HUES6 (cell line): ENCODE results near the gene ABLIM3.

Experiments used
- H3K27ac ChIP-seq: 2 replicates; pipeline ENCODE4 v1.7.0; 2013; ENCODE audit warnings: low read depth, mild to moderate bottlenecking, low read length, inconsistent platforms
- H3K27me3 ChIP-seq: 2 replicates; pipeline ENCODE4 v1.6.1; 2013; ENCODE audit warnings: low read length; ENCODE audit not compliant: control insufficient read depth, insufficient read depth
- H3K36me3 ChIP-seq: 2 replicates; pipeline ENCODE4 v1.6.1; 2013; ENCODE audit warnings: low read length; ENCODE audit not compliant: control insufficient read depth, insufficient read depth
- H3K4me1 ChIP-seq: 2 replicates; pipeline ENCODE4 v1.6.1; 2013; ENCODE audit warnings: low read length; ENCODE audit not compliant: control insufficient read depth, insufficient read depth
- H3K4me3 ChIP-seq: 2 replicates; pipeline ENCODE4 v1.5.1; 2013; ENCODE audit warnings: low read depth, low read length
- H3K9ac ChIP-seq: one replicate; pipeline ENCODE4 v1.6.1; 2013; ENCODE audit warnings: mild to moderate bottlenecking, low read length
- H3K9me3 ChIP-seq: 2 replicates; pipeline ENCODE4 v1.6.1; 2013; ENCODE audit warnings: low read depth, low read length; ENCODE audit not compliant: control insufficient read depth, insufficient read depth

ABLIM3 gene

DNA sequence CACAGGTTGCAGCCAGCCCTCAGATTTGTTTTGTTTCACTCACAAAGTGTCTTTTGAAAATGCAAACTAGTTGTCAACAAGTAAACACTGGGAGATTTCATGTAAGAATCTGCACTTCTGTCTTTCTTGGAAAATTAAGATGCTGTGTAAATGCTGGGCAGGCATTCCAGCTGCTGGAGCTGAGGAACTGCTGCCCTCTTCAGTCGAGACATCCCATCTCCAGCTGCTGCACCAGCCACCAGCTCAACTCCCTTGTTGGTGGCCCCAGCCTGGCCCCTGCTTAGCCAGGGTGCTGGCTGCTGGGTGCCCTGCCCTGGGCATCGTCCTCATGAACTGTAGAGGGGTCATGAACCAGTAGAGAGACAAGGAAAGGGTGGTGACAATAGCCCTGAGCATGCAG lies 97.2 kb downstream of the ABLIM3 start:
- 0 out of 2 replicates have a peak, but pooled peaks cover 4% of the 10 kb centered on the region for H3K4me1 ChIP-seq
- H3K9ac ChIP-seq: no peak overlapping the region
- no peaks in the 10 kb centered on the region for H3K9me3 ChIP-seq
- no peaks in the 10 kb centered on the region for H3K36me3 ChIP-seq
- H3K4me3 ChIP-seq: no peak overlapping the region
- H3K27ac ChIP-seq: no peak overlapping the region
- H3K27me3 ChIP-seq: peaks cover 35% of the 10 kb centered on the region; the same call in 1 of the 2 replicates

GRCh38 chr5:149239917-149240316 lies 98.6 kb downstream of the ABLIM3 start:
- 0 out of 2 replicates have a peak, but pooled peaks cover 4% of the 10 kb centered on the region for H3K4me1 ChIP-seq
- no peak overlapping the region for H3K4me3 ChIP-seq
- H3K27ac ChIP-seq: no peak overlapping the region
- no peaks in the 10 kb centered on the region for H3K36me3 ChIP-seq
- no peaks in the 10 kb centered on the region for H3K9me3 ChIP-seq
- peaks cover 36% of the 10 kb centered on the region; the same call in 1 of the 2 replicates for H3K27me3 ChIP-seq
- H3K9ac ChIP-seq: no peak overlapping the region

DNA sequence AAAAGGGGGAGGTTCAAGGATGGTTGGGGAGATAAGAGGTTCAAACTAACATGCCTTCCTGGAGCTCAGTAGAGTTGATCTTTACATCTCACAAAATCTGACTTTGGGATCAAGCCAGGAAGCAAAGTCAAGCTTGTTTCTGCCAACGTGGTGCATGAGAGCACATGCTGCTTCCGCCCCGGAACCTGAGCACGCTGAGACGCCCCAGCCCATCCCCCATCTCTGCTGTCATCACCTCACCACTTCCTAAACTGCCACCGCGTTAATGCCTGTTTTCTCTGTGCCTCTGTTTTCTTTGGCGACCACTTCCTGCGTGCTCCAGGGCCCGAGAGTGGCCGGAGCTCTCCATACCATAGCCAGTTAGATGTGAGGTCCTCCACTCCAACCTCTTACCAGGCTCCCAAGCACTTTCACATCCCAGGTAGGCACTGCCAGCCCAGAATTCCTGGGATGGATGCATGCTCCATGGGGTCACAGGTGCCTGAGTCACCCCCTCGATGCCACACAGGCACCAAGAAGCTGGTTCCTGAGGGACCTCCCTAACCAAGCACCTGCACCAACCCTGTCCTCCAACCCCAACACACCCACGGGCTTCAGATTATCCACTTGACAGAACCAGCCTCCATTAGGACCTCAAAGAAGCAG lies 99.2 kb downstream of the ABLIM3 start:
- H3K36me3 ChIP-seq: no peaks in the 10 kb centered on the region
- no peak overlapping the region for H3K4me3 ChIP-seq
- H3K27me3 ChIP-seq: peaks cover 36% of the 10 kb centered on the region; the same call in 1 of the 2 replicates
- H3K4me1 ChIP-seq: 0 out of 2 replicates have a peak, but pooled peaks cover 4% of the 10 kb centered on the region
- H3K9me3 ChIP-seq: no peaks in the 10 kb centered on the region
- H3K27ac ChIP-seq: no peak overlapping the region
- H3K9ac ChIP-seq: no peak overlapping the region

DNA sequence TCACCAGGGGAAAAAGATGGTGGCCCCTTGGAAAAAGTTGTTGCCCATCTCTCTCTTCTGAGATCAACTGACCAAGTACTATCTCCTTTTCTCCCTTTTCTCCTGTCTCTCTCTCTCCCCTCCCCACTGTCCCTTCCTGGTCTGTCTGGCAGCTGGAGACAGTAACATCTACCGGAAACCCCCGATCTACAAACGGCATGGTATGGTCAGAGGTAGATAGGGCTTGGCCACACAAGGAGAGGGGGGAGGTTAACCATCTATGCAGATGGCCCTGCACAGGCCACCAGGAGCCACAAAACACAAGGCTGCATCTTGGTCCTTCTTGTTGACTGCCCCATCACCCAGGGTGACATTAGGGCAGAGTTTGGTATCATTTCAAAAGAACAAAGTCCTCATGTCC lies 101.0 kb downstream of the ABLIM3 start:
- no peak overlapping the region for H3K27ac ChIP-seq
- no peak overlapping the region for H3K4me3 ChIP-seq
- H3K27me3 ChIP-seq: peaks cover 20% of the 10 kb centered on the region; the same call in 1 of the 2 replicates
- 0 out of 2 replicates have a peak, but pooled peaks cover 3% of the 10 kb centered on the region for H3K9me3 ChIP-seq
- H3K36me3 ChIP-seq: no peaks in the 10 kb centered on the region
- H3K4me1 ChIP-seq: 0 out of 2 replicates have a peak, but pooled peaks cover 4% of the 10 kb centered on the region
- H3K9ac ChIP-seq: no peak overlapping the region

DNA sequence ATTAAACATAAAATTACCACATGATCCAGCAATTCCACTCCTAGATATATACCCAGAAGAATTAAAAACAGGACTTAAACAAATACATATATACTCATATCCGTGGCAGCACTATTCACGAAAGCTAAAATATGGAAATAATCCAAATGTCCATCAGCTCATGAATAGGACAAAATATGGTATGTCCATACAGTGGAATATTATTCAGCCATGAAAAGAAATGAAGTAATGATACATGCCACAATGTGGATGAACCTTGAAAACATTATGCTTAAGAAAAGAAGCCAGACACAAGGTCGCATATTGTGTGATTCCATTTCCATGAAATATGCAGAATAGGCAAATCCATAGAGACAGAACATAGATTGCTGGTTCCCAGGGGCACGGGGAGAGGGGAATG lies 105.6 kb downstream of the ABLIM3 start:
- H3K4me3 ChIP-seq: no peak overlapping the region
- no peaks in the 10 kb centered on the region for H3K36me3 ChIP-seq
- H3K9me3 ChIP-seq: 0 out of 2 replicates have a peak, but pooled peaks cover 3% of the 10 kb centered on the region
- no peak overlapping the region for H3K9ac ChIP-seq
- H3K4me1 ChIP-seq: no peaks in the 10 kb centered on the region
- H3K27ac ChIP-seq: no peak overlapping the region
- H3K27me3 ChIP-seq: peaks cover 32% of the 10 kb centered on the region; the same call in 1 of the 2 replicates

GRCh38 chr5:149247726-149248125 lies 106.4 kb downstream of the ABLIM3 start:
- Histone ChIP-seq H3K36me3 (no peaks in the 10 kb centered on the region), H3K27ac (no peak overlapping the region), H3K27me3 (peaks cover 28% of the 10 kb centered on the region; the same call in 1 of the 2 replicates), H3K4me1 (no peaks in the 10 kb centered on the region), H3K9me3 (0 out of 2 replicates have a peak, but pooled peaks cover 3% of the 10 kb centered on the region), H3K9ac (no peak overlapping the region), H3K4me3 (no peak overlapping the region)

DNA sequence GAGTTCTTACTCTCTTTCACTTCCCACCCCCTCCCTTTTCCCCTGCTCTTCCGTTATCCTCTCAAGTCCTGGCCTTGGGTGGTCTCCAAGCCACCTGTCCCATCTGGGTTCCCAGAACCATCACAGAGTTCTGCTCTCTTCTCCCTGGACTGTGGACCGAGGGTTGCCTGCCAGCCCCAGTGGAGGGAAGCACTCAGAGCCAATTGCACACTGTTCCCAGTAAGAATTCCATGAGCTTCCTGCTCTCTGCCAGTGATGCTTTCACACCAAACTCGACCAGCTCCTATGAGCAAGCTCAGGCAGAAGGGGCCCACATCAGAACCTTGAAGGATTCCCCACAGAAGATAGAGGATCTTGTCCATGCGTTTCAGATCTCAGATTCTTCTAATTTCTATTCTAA lies 110.3 kb downstream of the ABLIM3 start:
- 0 out of 2 replicates have a peak, but pooled peaks cover 3% of the 10 kb centered on the region for H3K9me3 ChIP-seq
- H3K27ac ChIP-seq: no peak overlapping the region
- H3K27me3 ChIP-seq: peaks cover 30% of the 10 kb centered on the region; the same call in 1 of the 2 replicates
- no peak overlapping the region for H3K9ac ChIP-seq
- no peaks in the 10 kb centered on the region for H3K36me3 ChIP-seq
- H3K4me1 ChIP-seq: no peaks in the 10 kb centered on the region
- H3K4me3 ChIP-seq: no peak overlapping the region

- H3K4me3 ChIP-seq: no peak overlapping the region
- H3K9me3 ChIP-seq: no peaks in the 10 kb centered on the region
- no peak overlapping the region for H3K9ac ChIP-seq
- no peaks in the 10 kb centered on the region for H3K36me3 ChIP-seq
- no peaks in the 10 kb centered on the region for H3K4me1 ChIP-seq
- H3K27me3 ChIP-seq: peaks cover 31% of the 10 kb centered on the region; the same call in 1 of the 2 replicates
- H3K27ac ChIP-seq: no peak overlapping the region
Measured at GRCh38 chr5:149254506-149254905, 113.2 kb downstream of the ABLIM3 start.

DNA sequence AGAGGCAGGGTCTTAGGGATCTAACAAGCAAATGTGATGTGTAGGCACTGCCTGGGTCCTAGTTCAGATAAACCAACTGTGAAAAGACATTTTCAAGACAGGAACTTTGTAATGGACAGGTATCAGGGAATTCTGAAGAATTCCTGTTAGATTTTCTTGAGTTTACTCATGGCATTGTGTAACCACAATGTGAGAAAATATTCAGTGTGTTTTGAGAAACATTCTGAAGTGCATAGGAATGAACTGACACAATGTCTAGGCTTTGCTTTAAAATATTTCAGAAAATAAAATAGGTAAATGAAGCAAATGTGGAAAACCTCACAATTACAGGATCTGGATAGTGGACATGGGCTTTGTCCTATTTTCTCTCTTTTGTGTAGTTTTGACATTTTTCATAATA lies 115.2 kb downstream of the ABLIM3 start:
- Histone ChIP-seq H3K4me3 (no peak overlapping the region), H3K27ac (no peak overlapping the region), H3K9ac (no peak overlapping the region), H3K9me3 (no peaks in the 10 kb centered on the region), H3K4me1 (no peaks in the 10 kb centered on the region), H3K27me3 (peaks cover 26% of the 10 kb centered on the region; the same call in 1 of the 2 replicates), H3K36me3 (no peaks in the 10 kb centered on the region)

GRCh38 chr5:149257131-149257530 lies 115.8 kb downstream of the ABLIM3 start:
- Histone ChIP-seq H3K4me3 (no peak overlapping the region), H3K36me3 (no peaks in the 10 kb centered on the region), H3K4me1 (no peaks in the 10 kb centered on the region), H3K9ac (no peak overlapping the region), H3K9me3 (no peaks in the 10 kb centered on the region), H3K27me3 (peaks cover 33% of the 10 kb centered on the region; the same call in 1 of the 2 replicates), H3K27ac (no peak overlapping the region)

GRCh38 chr5:149257889-149258705 lies 116.8 kb downstream of the ABLIM3 start:
- Histone ChIP-seq H3K9ac (no peak overlapping the region), H3K4me1 (no peaks in the 10 kb centered on the region), H3K27me3 (peaks cover 40% of the 10 kb centered on the region; the same call in 1 of the 2 replicates), H3K36me3 (no peaks in the 10 kb centered on the region), H3K4me3 (no peak overlapping the region), H3K27ac (no peak overlapping the region), H3K9me3 (no peaks in the 10 kb centered on the region)
